AG09319 (cell line): Measurements from ENCODE around the gene RCL1.

Experiments
- DNase-seq: peaks from one replicate; pipeline ENCODE4 v3.0.0-alpha.2; 2010; ENCODE audit warnings: low read depth; ENCODE audit errors: extremely low read depth
- CTCF ChIP-seq: IDR thresholded peaks from 2 replicates; pipeline ENCODE4 v1.5.1; 2011; ENCODE audit warnings: low read depth, mild to moderate bottlenecking, inconsistent platforms, low read length, moderate library complexity

RCL1 gene

GRCh38 chr9:4797854-4798150 lies 5.1 kb downstream of the RCL1 start:
- TF ChIP-seq CTCF: no peak
- no peak for DNase-seq

- TF ChIP-seq CTCF: no peak
- no peak for DNase-seq
These were observed 5.7 kb downstream of the RCL1 start for GRCh38 chr9:4798281-4799032.

GRCh38 chr9:4799033-4799430 lies 6.3 kb downstream of the RCL1 start:
- no peak for DNase-seq
- TF ChIP-seq CTCF: no peak

- no peak for DNase-seq
- TF ChIP-seq CTCF: no peak
These were observed 7.0 kb downstream of the RCL1 start for GRCh38 chr9:4799775-4800174.

GRCh38 chr9:4801156-4801555 lies 8.4 kb downstream of the RCL1 start:
- no peak for TF ChIP-seq CTCF
- DNase-seq: no peak

- TF ChIP-seq CTCF: no peak
- DNase-seq: no peak
These were observed 11.2 kb downstream of the RCL1 start for GRCh38 chr9:4803670-4804530.

GRCh38 chr9:4804531-4805016 lies 11.8 kb downstream of the RCL1 start:
- no peak for TF ChIP-seq CTCF
- no peak for DNase-seq
